Nephron (organoid): ENCODE data around the gene SLC33A1.

Source experiments
- H3K27ac Mint-ChIP-seq, 3 experiments: 2 replicates each; pipeline ENCODE4 v1.8.0; 2020; ENCODE audit warnings: mixed read lengths in 3 of 3, mild to moderate bottlenecking in 2 of 3, moderate library complexity in 1 of 3
- H3K27me3 Mint-ChIP-seq: 2 replicates; pipeline ENCODE4 v1.8.0; 2021; ENCODE audit warnings: low read depth, mild to moderate bottlenecking, moderate library complexity, mixed read lengths
- H3K36me3 Mint-ChIP-seq: 2 replicates; pipeline ENCODE4 v1.8.0; 2020; ENCODE audit warnings: low read depth, mixed read lengths
- H3K4me1 Mint-ChIP-seq: 2 replicates; pipeline ENCODE4 v1.8.0; 2020; ENCODE audit warnings: mixed read lengths
- H3K4me3 Mint-ChIP-seq, 3 experiments: 2 replicates each; pipeline ENCODE4 v1.8.0; 2020; ENCODE audit warnings: mild to moderate bottlenecking in 3 of 3, mixed read lengths in 3 of 3, moderate library complexity in 2 of 3
- H3K9me3 Mint-ChIP-seq: 2 replicates; pipeline ENCODE4 v1.8.0; 2020; ENCODE audit warnings: mixed read lengths
- TF ChIP-seq, protein P1 (sequence below), 3 experiments: fragments of 200-600 bp; sonication (generic); IDR thresholded peaks; one replicate each; pipeline ENCODE4 v1.5.0; 2021; ENCODE audit warnings: antibody characterized with exemption in 3 of 3; ENCODE audit not compliant: unreplicated experiment in 3 of 3

The SLC33A1 gene

DNA sequence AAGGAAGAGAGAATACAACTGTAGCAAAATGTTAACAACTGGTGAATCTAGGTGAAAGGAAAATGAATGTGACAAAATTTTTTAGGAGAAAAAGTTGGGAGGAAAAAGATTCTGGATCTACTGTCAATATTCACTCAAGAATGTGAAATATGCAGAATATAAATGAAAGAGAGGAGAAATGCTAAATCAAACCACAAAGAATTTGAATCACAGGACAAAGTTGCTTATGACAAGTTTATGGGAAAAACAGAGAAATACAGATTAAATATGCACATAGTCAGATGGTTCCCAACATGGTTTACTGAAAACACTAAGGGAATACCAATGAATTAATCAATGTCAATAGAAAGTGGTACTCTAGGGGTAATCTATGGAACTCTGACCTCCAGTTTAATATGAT, 75.8 kb downstream of the SLC33A1 start:
- Mint-ChIP-seq H3K36me3 (peaks cover 59% of the 10 kb centered on the region), H3K9me3 (peaks cover 16% of the 10 kb centered on the region), H3K27me3 (no peaks in the 10 kb centered on the region), H3K27ac (no peak overlapping the region), H3K4me3 (no peak overlapping the region), H3K4me1 (no peaks in the 10 kb centered on the region)
- TF ChIP-seq, protein P1, sequence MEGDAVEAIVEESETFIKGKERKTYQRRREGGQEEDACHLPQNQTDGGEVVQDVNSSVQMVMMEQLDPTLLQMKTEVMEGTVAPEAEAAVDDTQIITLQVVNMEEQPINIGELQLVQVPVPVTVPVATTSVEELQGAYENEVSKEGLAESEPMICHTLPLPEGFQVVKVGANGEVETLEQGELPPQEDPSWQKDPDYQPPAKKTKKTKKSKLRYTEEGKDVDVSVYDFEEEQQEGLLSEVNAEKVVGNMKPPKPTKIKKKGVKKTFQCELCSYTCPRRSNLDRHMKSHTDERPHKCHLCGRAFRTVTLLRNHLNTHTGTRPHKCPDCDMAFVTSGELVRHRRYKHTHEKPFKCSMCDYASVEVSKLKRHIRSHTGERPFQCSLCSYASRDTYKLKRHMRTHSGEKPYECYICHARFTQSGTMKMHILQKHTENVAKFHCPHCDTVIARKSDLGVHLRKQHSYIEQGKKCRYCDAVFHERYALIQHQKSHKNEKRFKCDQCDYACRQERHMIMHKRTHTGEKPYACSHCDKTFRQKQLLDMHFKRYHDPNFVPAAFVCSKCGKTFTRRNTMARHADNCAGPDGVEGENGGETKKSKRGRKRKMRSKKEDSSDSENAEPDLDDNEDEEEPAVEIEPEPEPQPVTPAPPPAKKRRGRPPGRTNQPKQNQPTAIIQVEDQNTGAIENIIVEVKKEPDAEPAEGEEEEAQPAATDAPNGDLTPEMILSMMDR (IDR thresholded peaks at IDR 0.05; ENCODE audit: unreplicated experiment in 3 of 3), result no peak

DNA sequence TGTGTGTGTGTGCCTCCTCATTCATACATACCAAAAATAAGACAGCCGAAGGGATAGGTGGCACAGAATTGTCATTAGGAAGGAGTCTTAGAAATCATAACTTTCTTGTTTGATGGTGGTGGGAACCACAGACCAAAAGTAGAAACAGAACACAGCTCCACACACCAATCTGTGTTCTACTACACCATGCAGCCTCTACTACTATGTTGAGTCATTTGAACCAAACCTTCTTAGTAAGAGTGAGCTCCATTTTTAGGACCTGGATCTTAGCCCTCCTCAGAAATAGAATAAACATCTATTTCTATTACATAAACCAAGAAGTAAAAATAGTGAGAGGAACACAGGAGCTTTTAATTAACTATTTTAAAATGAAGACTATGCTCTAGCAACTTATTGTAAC, 81.4 kb downstream of the SLC33A1 start:
- no peaks in the 10 kb centered on the region for H3K4me1 Mint-ChIP-seq
- no peaks in the 10 kb centered on the region for H3K9me3 Mint-ChIP-seq
- H3K27ac Mint-ChIP-seq, result no peak overlapping the region
- H3K36me3 Mint-ChIP-seq, result peaks cover 47% of the 10 kb centered on the region
- H3K4me3 Mint-ChIP-seq, result no peak overlapping the region
- TF ChIP-seq, protein P1 (IDR thresholded peaks at IDR 0.05; ENCODE audit: unreplicated experiment in 3 of 3), result no peak
- H3K27me3 Mint-ChIP-seq, result no peaks in the 10 kb centered on the region

DNA sequence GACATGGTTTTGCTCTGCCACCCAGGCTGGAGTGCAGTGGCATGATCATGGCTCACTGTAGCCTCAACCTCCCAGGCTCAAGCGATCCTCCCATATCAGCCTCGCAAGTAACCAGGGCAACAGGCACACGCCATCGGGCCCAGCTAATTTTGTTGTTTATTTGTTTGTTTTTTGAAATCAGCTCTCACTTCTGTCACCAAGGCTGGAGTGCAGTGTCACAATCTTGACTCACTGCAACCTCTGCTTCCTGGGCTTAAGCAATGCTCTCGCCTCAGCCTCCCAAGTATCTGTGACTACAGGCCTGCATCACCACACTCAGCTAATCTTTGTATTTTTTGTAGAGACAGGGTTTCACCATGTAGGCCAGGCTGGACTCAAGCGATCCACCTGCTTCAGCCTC, 83.1 kb downstream of the SLC33A1 start:
- Mint-ChIP-seq H3K4me3 (no peak overlapping the region), H3K9me3 (no peaks in the 10 kb centered on the region), H3K36me3 (peaks cover 43% of the 10 kb centered on the region), H3K27ac (no peak overlapping the region), H3K4me1 (no peaks in the 10 kb centered on the region), H3K27me3 (no peaks in the 10 kb centered on the region)
- TF ChIP-seq, protein P1 (IDR thresholded peaks at IDR 0.05; ENCODE audit: unreplicated experiment in 3 of 3), result no peak
